HG03175 (cell line): ENCODE measurements around the gene ATG101.
"Not testable (repeated sequence)": the region's sequence is repeated elsewhere in the genome, so short reads cannot be mapped to it uniquely, and the experiment has no call there.

Experiments
- ATAC-seq: cut with Tn5 transposase; IDR thresholded peaks from one replicate; pipeline ENCODE4 v1.9.1; 2021; ENCODE audit warnings: mild to moderate bottlenecking, moderate library complexity; ENCODE audit not compliant: unreplicated experiment

Gene ATG101

DNA sequence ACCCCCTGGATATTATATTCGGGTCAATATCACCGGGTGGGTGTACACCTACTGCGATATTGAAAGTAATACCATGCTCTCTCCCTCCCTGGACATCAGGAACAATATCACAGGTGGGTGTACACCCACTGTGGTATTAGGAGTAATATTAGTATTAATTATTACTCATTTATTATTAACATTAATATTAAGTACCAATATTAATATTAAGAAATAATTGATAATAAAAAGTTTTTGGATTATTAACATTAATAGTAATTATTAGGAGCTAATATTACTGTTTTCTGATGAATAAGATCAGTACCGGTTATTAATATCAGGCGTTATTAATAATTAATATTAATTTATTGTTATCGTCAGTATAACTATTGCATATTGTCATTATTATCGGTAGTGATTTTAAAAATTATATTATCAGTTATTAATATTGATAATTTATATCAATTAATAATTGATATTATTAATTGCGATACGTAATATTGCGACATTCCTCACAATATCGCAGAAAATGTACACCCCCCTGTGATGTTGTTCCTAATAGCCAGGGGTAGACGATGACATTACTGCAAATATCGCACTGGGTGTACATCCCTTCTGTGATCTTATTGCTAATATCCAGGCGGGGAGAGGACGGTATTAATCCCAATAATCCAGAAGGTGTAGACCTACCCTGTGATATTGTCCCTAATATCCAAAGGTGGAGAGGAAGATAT, 26.7 kb downstream of the ATG101 start:
- no peak for ATAC-seq

DNA sequence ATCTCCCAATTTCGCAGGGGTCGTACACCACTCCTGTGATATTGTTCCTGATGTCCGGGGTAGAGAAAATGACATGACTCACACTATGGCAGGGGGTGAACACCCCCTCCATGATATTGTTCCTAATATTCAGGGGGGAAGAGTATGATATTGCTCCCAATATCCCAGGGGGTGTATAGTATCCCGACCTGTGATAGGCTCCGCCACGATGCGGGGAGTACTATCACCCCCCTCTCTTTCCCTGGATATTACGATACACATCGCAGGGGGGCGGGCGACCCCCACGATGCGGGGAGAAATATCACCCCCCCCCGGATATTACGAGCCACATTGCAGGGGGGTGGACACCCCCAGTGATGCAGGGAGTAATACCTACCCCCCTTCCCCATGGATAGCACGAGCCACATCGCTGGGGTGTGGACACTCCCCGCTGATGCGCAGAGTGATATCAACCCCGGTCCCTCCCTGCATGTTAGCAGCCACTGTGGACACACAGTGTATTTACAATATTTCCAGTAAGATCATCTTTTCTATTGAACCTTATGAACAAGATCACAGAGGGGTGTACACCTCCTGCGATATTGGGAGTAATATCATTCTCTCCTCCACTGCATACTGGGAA, 27.4 kb downstream of the ATG101 start:
- ATAC-seq = no peak

DNA sequence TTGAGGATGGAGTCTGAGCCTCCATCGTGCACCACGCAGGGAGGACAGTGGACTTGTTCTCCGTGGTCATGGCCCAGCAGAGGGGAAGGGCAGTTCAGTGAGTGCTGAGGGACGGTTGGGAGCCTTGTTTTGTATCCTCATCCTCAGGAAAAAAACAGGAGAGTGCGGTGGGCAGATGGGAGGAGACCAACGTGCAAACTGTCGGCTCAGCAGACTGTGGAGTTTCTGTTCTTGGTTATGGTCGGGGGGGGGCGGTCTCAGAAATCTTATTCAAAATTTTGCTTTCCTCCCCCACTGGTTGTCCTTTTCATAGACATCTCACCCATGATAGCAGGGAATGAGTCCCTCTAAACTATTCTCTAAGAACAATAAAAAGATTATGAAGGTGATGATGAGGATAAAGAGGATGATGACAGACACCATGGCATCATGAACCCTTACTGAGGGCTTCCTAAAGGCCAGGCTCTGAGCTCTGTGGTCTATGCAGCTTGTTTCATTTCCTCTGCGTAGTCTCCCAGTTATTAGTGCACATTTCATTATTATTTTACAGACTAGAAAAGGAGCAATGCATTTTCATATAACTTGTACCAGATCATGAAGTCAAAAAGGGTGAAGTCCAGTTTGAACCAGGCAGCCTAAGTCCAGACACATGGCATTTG, 34.8 kb downstream of the ATG101 start:
- not testable (repeated sequence) for ATAC-seq

DNA sequence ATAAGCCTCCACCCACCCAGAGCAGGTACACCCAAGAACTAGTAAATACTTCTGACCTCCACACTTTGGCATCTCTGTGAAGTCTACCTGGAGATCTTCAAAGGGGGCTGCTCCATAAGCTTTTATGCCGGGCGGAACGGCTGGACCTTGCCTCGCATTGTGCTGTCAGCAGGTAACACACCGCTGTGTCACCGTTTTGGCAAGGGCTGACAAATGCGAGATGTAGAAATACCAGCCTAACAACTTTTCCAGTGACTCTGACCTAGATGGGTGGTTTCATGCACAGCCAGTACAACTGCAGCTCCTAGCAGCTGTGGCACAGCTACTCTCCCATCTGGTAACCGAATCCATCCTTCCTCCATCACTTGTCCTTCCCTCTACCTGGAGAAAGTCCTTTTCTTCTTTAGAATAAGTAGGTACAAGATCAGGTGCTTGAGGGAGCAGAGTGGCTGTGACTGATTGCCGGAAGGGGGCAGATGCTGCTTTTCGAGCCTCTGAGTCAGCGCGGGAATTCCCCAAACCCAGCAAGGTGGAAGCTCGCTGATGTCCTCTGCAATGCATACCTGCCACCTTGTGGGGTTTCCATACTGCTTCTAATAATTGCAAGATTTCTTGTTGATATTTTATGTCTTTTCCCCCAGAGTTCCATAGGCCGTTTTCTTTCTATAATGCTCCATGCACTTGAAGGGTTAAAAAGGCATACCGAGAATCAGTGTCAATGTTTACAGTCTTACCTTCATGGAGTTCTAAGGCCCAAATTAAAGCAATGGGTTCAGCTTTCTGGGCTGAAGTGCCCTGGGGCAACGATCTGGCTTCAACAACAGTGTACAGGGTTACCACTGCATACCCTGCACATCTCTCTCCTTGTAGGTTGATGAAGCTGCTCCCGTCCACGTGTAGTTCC, 46.7 kb downstream of the ATG101 start:
- not testable (repeated sequence) for ATAC-seq

DNA sequence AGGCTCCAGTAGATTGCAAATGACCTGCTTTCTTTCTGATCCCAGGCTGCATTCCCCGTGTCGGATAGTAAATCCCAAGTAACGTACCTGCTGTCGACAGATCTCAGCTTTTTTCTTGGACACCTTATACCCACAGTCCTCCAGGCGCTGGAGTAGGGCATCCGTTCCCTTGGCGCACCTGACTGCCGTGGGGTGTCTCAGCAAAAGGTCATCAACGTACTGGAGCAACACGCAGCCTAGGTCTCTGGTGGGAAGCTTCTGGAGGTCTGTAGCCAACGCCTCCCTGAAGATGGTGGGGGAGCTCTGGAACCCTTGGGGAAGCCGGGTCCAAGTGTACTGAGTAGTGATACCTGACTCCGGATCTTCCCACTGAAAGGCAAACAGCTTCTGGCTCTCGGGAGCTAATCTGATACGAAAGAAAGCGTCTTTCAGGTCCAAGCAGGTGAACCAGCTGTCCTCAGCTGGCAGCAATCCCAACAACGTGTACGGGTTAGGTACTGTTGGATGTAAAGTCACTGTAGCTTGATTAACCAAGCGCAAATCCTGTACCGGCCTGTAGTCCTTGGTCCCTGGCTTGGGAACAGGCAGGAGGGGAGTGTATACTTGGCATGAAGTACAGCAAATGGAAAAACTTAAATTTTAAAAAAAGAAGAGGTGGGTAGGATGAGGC, 48.2 kb downstream of the ATG101 start:
- ATAC-seq = peak; percentile 27

DNA sequence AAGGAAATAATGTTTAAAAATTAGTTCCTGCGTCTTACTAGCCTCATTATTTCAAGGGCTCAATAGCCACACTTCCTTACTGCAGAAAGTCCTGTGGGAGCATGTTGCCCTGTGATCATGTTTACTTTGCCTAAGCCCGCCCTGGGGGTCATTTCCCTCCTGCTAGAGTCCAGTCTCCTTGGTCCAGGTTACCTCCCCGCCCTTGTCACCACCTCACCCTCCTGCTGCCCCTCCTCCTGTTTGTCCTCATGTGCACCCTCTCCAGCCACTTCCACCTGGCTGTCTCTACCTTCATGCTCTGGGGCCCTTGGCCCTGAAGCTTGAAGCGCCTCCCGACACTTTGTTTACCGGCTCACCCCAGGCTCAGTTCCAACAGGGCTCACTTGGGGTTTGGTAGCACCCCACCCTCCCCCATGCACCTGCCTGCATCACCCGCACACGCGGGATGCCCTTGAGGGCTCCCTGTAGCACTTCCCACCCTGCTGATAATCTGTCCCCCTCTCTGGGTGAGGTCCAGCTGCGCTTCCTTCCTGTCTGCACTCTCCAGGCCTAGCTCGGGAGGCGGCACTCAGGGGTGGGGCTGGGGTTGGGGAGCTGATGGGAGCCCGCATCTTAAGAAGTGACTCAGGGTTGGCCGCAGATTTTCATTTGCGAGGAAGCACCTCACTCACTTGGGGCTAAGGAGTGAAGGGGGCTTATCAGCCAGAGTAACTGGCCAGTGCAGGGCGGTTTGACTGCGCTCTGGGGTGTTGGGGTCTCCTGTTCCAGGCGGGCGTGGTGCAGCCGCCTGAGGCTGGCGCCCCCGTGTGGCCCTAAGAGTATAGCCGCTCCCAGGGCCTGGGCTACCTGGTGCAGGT, 49.8 kb downstream of the ATG101 start:
- no peak for ATAC-seq

DNA sequence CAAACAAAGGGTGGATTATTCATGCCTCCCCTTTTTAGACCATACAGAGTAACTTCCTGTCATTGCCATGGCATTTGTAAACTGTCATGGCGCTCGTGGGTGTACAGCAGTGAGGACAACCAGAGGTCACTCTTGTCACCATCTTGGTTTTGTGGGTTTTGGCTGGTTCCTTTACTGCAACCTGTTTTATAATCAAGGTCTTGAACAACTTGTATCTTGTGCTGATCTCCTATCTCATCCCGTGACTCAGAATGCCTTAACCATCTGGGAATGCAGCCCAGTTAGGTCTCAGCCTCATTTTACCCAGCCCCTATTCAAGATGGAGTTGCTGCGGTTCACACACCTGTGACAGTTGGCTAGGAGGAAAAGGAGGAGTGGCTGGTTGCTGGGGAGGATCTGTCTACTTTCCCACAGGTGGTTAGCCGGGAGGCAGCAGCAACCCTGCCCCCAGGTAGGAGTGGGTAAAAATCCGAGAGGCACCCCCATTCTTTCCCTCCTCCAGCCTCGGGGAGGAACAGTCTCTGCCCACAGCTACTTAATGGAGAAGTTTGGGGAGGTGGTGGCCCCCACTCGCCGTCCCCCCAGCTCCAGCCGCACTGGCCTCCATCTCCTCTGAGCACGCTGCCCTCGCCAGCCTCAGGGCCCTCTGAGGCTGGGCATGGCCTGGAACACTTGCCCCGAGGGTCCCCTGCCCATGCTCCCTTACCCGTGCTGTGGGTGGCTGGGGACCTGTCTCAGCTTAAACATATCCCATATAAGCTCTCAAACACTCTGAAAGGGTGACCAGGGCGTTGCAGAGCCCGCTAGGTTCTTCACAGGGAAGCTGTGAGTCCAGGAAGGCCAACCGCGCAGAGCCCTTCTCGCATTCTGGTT, 51.4 kb downstream of the ATG101 start:
- ATAC-seq = no peak

DNA sequence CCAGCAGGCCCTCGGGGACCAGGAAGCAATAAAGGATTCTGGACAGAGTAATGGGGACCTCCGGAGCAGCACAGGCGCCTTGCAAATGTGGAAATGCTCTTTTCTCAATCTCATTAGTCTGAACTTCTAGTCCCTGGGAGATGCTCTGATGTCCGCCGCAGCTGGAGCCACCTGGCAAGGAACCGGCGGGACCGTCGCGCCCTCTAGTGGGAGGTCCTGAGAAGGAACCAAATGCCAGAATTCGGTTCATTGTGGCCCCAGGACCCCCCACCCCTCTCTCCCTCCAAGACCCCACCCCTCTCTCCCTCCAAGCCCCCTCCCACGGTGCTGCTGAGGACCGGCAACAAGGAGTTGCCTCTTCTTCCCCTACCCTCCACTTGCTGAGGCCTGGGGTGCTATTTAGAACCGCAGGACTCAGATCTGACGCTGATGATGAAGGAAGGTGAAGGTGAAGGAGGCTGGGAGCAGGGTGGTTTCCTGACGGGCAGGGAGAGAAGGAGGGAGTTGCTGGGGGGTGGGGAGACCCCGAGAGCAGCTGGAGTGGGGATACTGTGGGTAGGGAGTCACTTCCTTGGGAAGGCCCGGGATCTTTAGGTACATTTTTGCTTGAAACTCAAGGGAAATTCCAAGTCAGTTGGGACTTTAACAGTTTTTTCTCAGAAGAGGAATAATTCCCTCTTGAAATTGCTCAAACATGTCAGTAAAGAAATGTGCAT, 52.2 kb downstream of the ATG101 start:
- ATAC-seq = no peak

DNA sequence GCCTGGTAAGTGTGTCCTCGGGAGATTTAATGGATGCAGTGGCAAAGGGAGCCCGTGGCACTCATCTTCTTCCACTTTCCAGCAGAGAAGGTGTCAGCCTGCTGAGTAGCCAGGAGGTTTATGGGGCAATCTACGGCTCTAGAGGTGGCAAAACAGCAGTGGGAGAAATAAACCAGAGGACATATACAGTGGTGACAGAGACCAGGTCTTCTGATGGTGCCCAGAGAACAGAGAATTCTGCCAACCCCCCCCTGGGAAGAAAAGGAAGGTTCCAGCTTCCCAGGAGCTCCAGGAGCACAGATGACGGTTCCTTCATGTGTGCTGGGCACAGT, 52.7 kb downstream of the ATG101 start:
- no peak for ATAC-seq

DNA sequence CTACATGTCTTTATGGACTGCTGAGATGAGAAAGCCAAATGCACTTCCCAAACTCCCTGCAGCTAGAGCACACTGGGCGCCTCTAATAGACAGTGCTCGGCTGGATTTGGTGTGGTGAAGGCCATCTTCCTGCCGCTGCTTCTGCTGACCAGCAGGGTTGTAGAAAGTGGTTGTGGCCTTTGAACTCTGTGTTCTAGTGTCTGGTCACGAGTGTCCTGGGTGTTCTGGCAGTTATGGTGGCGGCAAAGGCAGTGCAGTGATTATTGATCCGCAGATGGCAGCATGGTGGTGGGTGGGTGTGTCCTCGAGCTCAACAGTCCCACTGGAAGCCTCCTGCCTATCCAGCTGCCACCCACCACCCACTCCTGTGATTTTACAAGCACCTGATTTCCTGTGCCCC, 53.1 kb downstream of the ATG101 start:
- ATAC-seq = no peak

DNA sequence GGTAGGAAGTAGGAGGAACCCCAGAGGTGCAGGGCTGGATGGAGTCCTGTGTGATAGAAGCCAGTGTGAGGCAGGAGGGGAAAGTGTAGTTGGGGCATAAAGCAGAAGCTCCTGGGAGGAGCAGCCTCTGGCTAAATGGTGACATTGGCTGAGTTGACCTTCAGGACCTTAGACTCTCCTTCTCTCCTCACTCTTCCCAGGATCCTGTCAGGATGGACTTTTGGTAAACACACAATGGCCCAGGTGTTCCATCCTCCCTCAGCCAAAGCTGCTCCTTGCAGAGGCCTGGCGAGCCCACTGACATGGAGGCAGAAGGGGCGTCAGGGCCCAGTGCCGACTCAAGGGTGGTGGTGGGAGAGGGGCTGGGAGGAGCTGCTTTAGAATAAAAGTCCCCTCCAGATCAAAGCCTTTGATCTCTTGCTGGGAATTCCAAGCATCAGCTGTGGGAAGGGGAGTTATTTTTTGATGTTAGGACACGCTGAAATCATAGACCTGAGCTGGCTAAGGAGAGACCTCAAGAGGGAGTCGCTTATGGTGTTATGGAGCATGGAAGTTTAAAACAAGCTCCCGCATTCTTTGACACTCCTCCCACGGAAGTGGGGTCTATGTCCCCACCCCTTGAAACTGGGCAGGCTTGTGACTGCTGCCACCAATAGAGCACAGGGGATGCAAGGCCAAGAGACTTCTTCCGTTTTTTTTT, 53.9 kb downstream of the ATG101 start:
- no peak for ATAC-seq

DNA sequence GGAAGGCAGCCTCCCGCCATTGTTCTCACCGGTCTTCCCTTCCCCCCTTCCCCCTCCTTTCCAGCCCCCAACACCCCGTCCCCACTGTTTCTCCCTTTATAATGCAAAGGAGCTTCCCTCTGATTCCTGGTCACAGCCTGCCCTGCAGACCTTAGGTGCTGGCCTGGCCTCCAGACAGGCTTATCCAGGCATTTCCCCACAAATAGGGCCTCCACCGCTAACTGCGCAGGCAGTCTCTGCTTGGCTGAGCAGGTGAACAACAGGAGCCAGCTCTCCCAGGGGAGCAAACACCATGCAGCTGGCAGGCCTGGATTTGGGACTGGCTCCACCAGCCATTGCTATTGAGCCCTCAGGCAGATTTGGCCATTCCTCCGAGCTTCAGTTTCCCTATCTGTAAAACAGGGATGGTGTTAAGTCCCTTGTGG, 55.7 kb downstream of the ATG101 start:
- no peak for ATAC-seq

DNA sequence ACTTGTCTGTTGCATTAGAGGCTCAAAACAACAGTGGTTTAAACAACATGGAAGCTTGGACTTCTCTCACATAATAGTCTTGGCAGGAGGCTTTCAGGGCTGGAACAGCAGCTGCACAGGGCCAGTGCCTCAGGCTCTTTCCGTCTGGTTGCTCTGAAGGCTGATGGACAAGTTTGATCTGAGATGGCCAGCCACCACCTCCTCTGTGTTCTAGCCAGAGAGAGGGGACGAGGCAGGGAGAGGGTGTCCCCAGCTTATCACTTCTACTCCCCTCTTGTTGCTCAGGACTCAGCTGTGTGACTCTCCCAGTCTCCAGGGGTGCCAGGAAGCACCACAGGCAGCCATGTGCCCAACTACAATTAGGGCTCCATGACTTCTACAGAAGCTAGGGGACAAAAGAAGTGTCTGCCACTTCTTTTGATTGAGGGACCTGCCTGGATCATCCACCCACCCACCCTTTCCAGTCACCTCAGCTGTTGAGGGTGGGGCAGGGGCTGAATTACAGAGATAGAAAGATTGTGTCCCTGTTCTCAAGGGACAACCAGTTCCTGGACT, 56.3 kb downstream of the ATG101 start:
- ATAC-seq = no peak
